ENCODE results near the gene SH3RF2.
"Not testable (repeated sequence)": the region's sequence is repeated elsewhere in the genome, so short reads cannot be mapped to it uniquely, and the experiment has no call there.

Gene SH3RF2, protein sequence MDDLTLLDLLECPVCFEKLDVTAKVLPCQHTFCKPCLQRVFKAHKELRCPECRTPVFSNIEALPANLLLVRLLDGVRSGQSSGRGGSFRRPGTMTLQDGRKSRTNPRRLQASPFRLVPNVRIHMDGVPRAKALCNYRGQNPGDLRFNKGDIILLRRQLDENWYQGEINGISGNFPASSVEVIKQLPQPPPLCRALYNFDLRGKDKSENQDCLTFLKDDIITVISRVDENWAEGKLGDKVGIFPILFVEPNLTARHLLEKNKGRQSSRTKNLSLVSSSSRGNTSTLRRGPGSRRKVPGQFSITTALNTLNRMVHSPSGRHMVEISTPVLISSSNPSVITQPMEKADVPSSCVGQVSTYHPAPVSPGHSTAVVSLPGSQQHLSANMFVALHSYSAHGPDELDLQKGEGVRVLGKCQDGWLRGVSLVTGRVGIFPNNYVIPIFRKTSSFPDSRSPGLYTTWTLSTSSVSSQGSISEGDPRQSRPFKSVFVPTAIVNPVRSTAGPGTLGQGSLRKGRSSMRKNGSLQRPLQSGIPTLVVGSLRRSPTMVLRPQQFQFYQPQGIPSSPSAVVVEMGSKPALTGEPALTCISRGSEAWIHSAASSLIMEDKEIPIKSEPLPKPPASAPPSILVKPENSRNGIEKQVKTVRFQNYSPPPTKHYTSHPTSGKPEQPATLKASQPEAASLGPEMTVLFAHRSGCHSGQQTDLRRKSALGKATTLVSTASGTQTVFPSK

DNA sequence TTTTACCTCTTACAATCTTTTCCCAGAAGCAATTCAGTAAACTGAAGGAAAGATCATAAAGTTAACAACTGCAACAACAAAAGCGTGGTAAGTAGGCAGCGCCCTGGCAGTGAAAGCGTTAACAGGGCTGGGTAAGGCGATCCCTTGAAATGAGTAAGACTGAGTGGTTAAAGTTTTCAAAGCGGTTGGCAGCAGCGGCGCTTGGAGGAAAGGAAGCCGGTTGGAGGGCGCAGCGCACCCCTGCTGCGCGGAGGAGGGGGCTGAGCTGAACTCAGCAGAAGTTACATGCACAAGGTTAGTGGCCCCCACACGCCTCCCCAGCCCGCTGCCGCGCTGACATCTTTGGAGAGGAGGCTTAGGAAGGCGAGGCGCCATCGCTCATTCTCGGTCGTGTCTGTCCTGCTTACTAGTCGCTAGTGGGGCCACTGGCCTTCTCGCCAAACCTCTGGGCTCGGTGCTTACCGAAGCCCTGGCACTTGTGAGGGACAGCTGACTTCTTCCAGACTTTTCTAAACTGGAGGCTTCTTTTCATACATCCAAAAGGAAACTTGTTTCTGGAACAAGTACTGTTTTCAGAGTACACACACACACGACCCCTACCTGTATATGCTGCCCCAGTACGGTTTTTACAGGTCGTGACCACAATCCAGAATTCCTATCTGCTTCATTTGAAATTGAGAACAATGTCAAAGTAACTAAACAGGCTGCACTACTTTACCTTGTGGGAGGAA lies at the start of gene SH3RF2:
Gene SH3RF2 (plus strand): TSS at position 178 of the 731 bp plus-strand sequence. CDS start 1,351 bp downstream, outside the sequence.
- in situ Hi-C loops (cut with MboI; ENCODE audit: low sequenced_read_pairs) = no loop called here

DNA sequence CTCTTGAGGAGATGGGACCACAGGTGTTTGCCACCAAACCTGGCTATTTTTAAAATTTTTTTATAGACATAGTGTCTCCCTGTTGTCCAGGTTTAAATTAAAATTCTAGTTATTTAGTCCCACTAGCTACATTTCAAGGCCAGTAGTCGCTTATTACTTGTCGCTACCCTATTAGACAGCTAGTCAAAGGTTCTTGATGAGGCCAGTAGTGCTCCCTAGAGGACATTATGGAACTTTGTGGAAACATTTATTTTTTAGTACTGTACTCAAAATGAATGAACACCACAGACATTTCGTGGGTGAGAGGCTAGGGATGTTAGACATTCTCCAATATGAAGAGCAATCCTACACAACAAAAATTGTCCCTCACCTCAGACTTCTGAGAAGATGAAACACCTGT lies 49.2 kb upstream of the SH3RF2 start:
- in situ Hi-C loops (cut with MboI; ENCODE audit: low sequenced_read_pairs) = no loop called here

DNA sequence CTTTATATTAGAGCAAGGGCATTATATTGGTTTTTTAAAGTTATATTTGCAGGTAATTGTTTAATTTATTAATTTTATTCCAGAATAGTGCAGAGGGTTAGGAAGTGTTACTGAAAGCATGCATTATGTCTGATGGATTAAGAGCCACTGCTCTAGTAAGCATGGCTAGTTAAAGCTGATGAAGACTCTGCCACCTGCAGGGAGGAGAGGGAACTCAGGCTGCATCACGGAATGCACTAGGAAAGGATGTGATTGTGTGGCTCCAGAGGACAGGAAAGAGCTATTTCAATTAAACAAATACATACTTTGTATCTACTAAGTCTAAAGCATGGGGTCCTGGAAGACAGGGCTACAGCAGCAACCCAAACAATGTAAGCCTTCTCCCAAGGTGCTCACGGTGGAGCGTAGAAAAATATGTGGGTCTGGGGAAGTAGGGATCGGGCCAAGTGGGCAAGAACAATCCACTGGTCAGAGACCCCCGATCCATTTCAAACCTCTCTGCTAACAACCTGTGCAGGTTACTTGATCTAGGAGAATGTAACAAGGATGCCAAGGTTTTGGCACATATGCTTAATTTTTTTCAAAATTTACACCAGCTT lies 48.3 kb upstream of the SH3RF2 start:
- in situ Hi-C loops (cut with MboI; ENCODE audit: low sequenced_read_pairs) = no loop called here

DNA sequence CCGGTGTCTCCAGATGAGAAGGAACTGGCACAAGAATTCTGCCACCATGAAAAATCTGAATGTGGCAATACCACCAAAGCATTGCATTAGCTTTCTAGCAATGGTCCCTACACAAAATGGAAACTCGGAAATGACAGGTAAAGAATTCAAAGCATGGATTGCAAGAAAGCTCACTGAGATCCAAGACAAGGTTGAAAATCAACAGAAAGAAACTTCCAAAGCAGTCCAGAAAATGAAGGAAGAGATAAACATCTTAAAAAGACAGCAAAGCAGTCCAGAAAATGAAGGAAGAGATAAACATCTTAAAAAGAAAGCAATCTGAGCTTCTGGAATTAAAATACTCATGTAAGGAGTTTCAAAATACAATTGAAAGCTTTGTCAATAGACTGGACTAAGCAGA lies 46.8 kb upstream of the SH3RF2 start:
- in situ Hi-C loops (cut with MboI; ENCODE audit: low sequenced_read_pairs) = no loop called here

DNA sequence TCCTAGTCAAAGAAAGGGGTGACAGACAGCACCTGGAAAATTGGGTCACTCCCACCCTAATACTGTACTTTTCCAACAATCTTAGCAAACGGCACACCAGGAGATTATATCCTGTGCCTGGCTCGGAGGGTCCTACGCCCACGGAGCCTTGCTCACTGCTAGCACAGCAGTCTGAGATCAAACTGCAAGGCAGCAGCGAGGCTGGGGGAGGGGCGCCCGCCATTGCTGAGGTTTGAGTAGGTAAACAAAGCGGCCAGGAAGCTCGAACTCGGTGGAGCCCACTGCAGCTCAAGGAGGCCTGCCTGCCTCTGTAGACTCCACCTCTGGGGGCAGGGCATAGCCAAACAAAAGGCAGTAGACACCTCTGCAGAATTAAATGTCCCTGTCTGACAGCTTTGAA lies 45.0 kb upstream of the SH3RF2 start:
- in situ Hi-C loops (cut with MboI; ENCODE audit: low sequenced_read_pairs) = not testable (repeated sequence)

DNA sequence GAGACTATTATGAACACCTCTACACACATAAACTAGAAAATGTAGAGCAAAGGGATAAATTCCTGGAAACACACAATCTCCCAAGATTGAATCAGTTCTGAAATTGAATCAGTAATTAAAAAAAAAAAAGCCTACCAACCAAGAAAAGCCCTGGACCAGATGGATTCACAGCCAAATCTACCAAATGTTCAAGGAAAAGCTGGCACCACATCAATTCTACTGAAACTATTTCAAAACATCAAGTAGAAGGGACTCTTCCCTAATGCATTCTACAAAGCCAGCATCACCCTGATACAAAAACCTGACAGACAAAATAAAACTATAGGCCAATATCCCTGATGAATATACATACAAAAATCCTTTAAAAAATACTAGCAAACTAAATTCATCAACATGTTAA lies 38.2 kb upstream of the SH3RF2 start:
- in situ Hi-C loops (cut with MboI; ENCODE audit: low sequenced_read_pairs) = no loop called here

DNA sequence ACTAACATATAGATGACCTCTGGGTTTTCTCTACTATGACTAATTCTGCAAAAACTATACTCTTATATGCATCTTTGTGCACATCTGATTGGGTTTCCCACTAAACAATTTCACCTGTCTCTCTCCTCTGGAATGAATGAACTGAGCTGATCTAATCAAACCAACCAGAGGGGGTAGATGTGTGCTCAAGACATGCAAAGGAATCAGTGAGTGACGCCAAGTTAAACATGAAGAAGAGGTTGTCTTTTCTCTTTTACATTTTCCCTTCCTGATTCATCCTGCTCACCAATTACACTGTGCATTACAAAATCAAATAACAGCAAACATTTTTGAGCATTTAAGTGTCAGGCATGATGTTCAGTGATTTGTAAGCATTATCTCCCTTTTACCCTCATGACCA lies 34.0 kb upstream of the SH3RF2 start:
- in situ Hi-C loops (cut with MboI; ENCODE audit: low sequenced_read_pairs) = no loop called here

DNA sequence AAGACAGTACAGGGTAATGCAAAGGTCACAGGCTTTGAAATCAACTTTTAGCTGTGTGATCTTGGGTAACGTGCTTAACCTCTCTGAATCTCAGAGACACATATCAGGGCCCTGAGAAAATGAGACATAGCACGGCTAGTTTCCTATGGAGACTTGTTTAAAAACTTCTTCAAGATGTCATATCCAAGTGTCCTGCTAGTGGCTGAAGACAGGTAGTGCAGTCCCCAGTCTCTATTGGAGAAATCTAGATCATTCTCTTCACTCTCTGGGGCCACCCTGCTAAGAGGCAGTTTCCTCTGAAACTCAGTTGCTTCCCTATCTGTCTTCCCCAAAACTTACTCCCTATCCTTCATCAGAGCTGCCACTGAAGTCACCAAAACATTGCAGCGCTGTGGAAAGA lies 33.3 kb upstream of the SH3RF2 start:
- in situ Hi-C loops (cut with MboI; ENCODE audit: low sequenced_read_pairs) = no loop called here

DNA sequence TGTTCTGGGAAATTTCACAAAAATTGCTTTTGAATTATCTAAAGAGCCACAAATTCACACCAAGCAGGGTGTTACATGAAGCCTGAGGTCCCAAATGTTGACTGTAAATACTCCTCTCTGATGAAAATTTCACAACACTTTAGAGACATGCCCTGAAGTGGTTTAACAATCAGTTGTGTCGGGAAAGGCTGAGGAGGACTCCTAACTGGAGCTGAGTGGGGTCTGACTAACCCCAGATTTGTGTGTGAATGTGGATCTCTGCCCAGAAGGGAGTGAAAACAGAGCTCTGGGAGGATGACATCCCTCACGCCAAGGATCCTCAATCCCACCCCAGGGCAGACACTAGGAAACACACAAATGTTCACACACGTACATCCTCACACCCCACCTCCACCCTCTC lies 32.5 kb upstream of the SH3RF2 start:
- in situ Hi-C loops (cut with MboI; ENCODE audit: low sequenced_read_pairs) = no loop called here

DNA sequence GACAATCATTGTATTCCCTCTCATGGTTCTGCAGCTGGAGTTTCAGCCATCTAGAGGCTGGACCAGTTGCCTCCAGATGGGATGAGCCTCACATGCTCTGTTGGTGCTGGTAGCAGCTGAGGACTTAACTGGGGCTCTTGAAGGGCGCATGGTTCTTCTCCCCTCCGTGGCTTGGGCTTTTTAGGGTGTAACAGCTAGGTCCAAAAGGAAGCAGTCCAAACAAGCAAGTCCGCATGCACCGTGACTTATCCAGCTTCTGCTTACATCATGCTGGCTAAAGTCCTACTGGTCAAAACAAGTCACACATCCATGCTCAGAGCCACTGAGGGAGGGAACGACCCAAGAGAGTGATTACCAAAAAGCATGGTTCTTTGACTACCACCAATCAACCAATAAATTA lies 31.6 kb upstream of the SH3RF2 start:
- in situ Hi-C loops (cut with MboI; ENCODE audit: low sequenced_read_pairs) = no loop called here

DNA sequence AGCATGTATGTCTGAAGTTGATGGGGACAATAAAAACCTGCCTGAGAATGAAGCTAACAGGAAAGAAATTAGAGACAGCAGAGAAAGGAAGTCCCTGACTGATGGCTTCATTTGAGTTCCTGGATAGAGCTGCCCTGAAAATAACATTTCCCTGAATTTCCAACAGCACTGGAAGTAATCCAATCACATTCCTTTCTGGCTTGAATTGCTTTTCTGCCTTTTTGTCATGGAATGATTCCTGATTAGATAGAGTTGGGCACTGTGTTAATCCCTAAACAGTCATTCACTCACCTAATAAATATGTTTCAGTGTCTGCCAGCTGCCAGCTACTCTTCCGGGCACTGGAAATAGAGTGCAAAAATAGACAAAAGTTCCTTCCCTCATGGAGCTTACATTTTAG lies 30.0 kb upstream of the SH3RF2 start:
- in situ Hi-C loops (cut with MboI; ENCODE audit: low sequenced_read_pairs) = no loop called here

DNA sequence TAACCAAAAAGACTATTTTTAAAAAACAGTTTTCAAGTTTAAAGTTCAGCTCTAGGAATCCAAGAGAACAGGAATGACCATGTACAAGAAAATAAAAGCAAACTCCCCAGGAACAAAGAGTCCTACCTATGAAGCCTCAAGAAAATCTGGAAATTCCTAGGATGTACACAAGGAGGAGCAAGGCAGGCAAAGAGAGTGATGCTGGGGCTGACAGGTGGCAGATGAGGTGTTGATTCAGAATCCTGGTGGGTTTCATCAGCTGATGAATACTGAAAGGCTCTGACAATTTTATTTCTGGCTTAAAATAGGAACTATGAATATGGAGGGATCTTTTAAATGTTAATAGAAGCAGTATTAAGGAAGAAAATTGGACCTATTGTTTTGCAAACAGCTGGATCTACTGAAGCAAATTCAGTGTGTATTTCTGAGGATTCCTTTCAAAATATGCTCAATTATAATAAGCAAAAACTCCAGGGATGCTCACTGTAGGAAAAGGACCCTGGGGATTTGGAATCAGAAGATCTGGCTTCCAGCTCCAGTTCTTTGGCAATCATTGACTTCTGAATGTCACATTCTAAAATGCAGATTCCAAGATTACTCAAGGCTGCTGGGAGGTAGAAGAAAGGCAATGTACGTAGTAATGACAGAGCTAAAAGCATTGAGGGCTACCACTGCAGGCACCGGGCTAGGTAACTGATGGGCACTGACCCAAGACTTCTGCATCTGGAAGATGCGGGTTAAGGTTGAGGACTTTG lies 28.0 kb upstream of the SH3RF2 start:
- in situ Hi-C loops (cut with MboI; ENCODE audit: low sequenced_read_pairs) = no loop called here

DNA sequence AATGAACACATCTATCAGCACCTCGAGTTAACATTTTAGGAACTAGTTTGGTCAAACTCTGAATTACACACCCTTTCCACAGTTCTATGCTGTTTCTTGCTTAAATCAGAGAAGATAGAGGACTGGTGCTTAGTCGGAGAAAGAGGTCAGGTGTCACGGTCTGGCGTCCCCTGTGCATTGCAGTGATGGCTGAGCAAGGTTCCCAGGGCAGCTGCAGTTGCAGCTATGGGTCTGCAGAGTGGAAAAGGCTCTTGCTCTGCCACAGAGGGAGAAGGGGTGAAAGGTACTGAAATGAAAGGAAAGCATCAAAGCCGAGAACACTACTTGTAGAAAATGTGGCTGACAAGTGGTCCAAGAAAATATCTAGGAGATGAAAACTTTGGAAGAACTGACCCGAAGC lies 25.2 kb upstream of the SH3RF2 start:
- in situ Hi-C loops (cut with MboI; ENCODE audit: low sequenced_read_pairs) = no loop called here

DNA sequence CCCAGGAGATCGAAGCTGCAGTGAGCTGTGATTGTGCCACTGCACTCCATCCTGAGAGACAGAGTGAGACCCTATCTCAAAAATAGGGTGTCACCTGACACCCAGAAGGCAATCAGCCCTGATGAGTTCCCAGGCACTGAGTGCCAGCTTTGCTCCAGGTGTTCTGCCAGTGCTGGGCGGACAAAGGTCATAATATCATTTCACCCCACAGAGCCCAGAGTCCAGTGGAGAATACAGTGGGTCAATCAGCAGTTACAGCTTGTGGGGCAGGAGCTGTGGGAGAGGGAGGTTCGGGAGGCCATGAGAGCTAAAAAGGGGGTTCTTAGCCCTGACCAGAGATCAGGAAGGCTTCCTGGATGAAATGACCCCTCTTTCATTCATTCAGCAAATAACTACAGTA lies 24.4 kb upstream of the SH3RF2 start:
- in situ Hi-C loops (cut with MboI; ENCODE audit: low sequenced_read_pairs) = no loop called here

DNA sequence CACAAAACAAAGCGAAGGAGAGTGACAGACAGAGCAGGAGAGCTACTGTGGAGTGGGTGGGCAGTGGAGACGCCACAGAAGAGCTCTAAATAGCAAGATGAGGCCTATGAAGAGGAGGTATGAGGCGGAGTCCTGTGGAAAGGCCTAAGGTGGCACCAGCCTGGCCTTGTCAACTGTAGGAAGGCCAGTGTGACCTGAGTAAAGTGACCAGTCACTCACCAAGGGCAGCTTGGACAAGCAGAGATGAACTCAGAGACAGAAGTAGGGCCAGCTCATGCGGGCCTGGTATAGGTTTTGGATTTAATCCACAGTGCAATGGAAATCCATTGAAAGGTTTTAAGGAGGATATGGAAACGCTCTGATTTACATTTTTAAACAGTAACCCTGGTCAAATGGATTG lies 23.8 kb upstream of the SH3RF2 start:
- in situ Hi-C loops (cut with MboI; ENCODE audit: low sequenced_read_pairs) = no loop called here

DNA sequence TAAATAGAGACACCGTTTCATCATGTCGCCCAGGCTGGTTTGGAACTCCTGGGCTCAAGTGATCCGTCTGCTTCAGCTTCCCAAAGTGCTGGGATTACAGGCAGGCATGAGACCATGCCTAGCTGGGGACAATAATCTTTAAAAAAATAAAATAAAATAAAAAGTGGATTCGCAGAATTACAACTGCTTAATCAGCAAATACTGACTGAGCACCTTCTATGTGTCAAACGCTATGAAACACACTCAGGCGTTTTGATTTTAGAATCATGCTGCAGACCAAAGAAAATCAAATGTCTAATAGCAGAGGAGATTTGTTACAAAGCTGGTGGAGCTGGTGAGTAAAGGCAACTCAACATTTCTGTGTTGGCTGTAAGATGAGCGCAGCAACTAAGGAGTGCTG lies 22.7 kb upstream of the SH3RF2 start:
- in situ Hi-C loops (cut with MboI; ENCODE audit: low sequenced_read_pairs) = no loop called here

DNA sequence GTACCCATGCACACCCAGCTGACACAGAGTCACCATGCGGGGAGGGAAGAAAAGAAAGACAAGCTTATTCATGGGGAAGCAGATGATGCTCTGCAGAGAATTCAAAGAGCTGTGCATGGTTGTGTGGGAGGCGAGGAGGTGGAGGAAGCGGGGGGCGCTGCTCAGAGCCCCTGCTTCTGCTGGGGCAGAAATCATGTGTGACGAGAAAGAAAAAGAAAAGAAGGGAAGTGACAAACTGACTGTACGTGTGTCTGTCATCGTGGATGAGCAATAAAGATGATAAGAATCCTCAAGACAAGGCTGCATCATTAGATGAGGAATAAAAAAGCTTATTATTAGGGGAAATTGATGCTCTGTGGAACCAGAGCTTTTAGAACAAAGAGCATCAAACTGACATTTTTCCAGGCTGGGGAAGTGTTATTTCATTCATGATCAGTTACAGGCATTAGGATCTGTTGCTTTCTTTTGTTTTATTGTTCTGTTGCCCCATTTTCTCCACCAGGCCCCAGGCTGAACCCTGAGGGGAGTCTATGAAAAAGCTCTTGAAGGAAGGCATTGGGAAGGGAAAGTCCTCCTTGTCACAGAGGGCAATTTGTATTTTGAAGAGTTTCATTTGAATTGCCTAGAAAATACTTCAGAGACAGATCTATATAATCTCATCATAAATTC lies 20.3 kb upstream of the SH3RF2 start:
- in situ Hi-C loops (cut with MboI; ENCODE audit: low sequenced_read_pairs) = no loop called here

DNA sequence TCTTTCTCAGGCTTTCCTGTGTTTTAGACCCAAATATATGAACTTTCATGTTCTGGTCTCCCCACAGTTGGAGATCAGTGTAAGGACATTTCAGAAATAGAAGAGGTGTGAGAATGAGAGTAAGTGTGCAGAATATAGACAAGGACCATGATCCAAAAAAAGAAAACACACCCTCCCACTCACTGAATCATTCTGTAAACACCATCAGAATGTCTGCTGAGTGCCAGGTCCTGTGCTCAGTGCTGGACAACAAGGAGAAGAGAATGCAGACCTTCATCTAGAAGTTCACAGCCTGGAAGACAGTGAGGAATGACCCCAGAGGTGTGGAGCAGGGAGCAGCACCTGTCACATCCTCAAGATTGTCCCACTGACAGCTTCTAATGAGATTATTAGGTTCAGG lies 19.1 kb upstream of the SH3RF2 start:
- in situ Hi-C loops (cut with MboI; ENCODE audit: low sequenced_read_pairs) = no loop called here

DNA sequence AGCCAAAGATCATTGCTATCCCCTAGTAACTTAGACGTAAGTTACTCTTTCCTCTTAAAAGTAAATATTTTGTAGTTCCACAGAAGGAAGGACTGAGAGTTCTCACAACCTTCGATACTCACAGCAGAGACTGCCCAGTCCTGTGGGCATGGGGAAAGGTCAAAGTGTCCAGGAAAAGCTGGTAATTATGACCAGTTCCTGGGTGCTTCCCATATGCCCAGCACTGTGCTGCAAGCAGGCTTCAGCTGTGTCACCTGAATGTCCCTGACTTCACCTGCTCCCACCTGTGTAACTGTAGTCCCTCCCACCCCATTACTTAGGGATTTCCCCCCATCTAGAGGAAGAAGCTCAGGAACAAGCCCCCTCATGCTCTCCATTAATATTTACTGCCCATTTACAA lies 18.0 kb upstream of the SH3RF2 start:
- in situ Hi-C loops (cut with MboI; ENCODE audit: low sequenced_read_pairs) = no loop called here

DNA sequence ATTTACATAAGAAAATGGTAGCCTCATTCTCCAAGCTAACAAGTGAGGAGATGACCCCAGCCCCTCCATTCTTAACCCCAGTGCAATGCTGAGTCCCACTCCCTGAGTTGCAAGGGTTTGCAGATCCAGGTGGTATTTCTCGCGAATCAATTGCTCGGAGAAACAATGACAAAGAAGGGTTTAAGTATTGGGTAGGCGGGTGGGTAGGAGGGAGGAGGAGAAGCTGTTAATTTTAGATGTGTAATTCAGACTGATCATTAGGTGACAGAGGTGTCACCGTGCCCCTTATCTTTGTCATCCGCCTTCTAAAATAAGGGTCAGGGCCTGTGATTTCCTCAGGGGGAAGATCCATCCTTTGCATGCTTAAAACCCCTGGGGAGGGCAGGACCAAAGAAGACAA lies 17.0 kb upstream of the SH3RF2 start:
- in situ Hi-C loops (cut with MboI; ENCODE audit: low sequenced_read_pairs) = no loop called here

Measured in HL-60/S4 treated with retinoic acid at 250 ng/mL for 4 days and 3 days (cell line).